HFFc6 (cell line): ENCODE data around the gene KCNMA1. TPM values are rescaled to one million over a fixed set of nuclear protein-coding genes. Genes with fewer than 3 reads are reported as not detected.

Source experiments
- DNase-seq: peaks from one replicate; pipeline ENCODE4 v3.0.0-alpha.2; 2018
- H3K27ac Mint-ChIP-seq: 2 replicates; pipeline ENCODE4 v1.8.0; 2020; ENCODE audit warnings: mild to moderate bottlenecking, mixed read lengths
- H3K27me3 Mint-ChIP-seq: 2 replicates; pipeline ENCODE4 v1.8.0; 2021; ENCODE audit warnings: mild to moderate bottlenecking, moderate library complexity, mixed read lengths; ENCODE audit not compliant: insufficient read depth
- H3K36me3 Mint-ChIP-seq: 2 replicates; pipeline ENCODE4 v1.8.0; 2021; ENCODE audit warnings: low read depth, mixed read lengths
- H3K4me1 Mint-ChIP-seq: 2 replicates; pipeline ENCODE4 v1.8.0; 2020; ENCODE audit warnings: low read depth, mixed read lengths
- H3K4me3 Mint-ChIP-seq: 2 replicates; pipeline ENCODE4 v1.8.0; 2020; ENCODE audit warnings: mild to moderate bottlenecking, moderate library complexity, mixed read lengths
- H3K9me3 Mint-ChIP-seq: 2 replicates; pipeline ENCODE4 v1.8.0; 2020; ENCODE audit warnings: mild to moderate bottlenecking, mixed read lengths
- CTCF ChIP-seq: fragments of 200-600 bp; sonication (generic); IDR thresholded peaks from 2 replicates; pipeline ENCODE4 v1.5.0; 2021; ENCODE audit warnings: antibody characterized with exemption, mild to moderate bottlenecking
- total RNA-seq, 6 experiments: library from RNA; stranded (reverse); fragmentation: NEBNext Ultra II Directional; extraction: Animal tissue kit (Norgen Biotek cat#: 25700); gene quantifications; 2 replicates in 1 of 6; 3 replicates in 5 of 6; pipeline ENCODE4 v1.2.3, GENCODE V29; 2021

Gene KCNMA1
- total RNA-seq, 6 experiments from 2014 or later = 87.1 to 191 (median 93.5) TPM

DNA sequence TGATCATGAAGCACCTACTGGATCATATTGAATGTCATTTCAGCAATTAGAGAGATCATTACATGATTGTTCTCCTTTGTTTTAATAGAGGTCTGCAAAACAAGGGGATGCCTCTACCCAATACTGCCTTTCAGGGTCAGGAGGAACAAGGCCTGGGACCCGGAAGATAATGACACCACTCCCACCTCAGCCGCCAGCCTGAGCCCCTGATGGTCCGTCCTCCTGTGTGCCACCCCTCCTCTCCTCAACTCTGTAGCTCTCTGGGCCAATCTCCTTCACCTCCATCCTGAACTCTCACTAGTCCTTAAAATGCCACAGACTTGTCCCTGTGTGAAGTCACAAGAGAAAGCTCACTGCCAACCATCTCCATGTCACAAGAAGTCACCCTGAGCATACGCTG, 38.0 kb downstream of the KCNMA1 start:
- Mint-ChIP-seq H3K27ac (no peak overlapping the region), H3K27me3 (peaks cover 1% of the 10 kb centered on the region; the same call in 1 of the 2 replicates), H3K9me3 (no peaks in the 10 kb centered on the region), H3K4me1 (peaks cover 72% of the 10 kb centered on the region), H3K4me3 (no peak overlapping the region), H3K36me3 (peaks cover 8% of the 10 kb centered on the region; the same call in 1 of the 2 replicates)
- TF ChIP-seq CTCF = no peak
- DNase-seq = no peak

GRCh38 chr10:77598606-77599005, 39.0 kb downstream of the KCNMA1 start:
- Mint-ChIP-seq H3K4me1 (peaks cover 72% of the 10 kb centered on the region), H3K27ac (no peak overlapping the region), H3K4me3 (no peak overlapping the region), H3K9me3 (no peaks in the 10 kb centered on the region), H3K27me3 (peaks cover 1% of the 10 kb centered on the region; the same call in 1 of the 2 replicates), H3K36me3 (peaks cover 8% of the 10 kb centered on the region; the same call in 1 of the 2 replicates)
- no peak for TF ChIP-seq CTCF
- DNase-seq = no peak

GRCh38 chr10:77597560-77597959, 40.0 kb downstream of the KCNMA1 start:
- peaks cover 1% of the 10 kb centered on the region; the same call in 1 of the 2 replicates for H3K27me3 Mint-ChIP-seq
- DNase-seq = no peak
- no peak overlapping the region for H3K27ac Mint-ChIP-seq
- peaks cover 72% of the 10 kb centered on the region for H3K4me1 Mint-ChIP-seq
- no peak for TF ChIP-seq CTCF
- no peaks in the 10 kb centered on the region for H3K9me3 Mint-ChIP-seq
- H3K36me3 Mint-ChIP-seq = peaks cover 8% of the 10 kb centered on the region; the same call in 1 of the 2 replicates
- no peak overlapping the region for H3K4me3 Mint-ChIP-seq

- peak overlapping the region; percentile 89 for H3K27ac Mint-ChIP-seq
- H3K27me3 Mint-ChIP-seq = no peaks in the 10 kb centered on the region
- peaks cover 6% of the 10 kb centered on the region for H3K36me3 Mint-ChIP-seq
- no peaks in the 10 kb centered on the region for H3K9me3 Mint-ChIP-seq
- TF ChIP-seq CTCF = no peak
- no peak for DNase-seq
- H3K4me1 Mint-ChIP-seq = peaks cover 64% of the 10 kb centered on the region
- H3K4me3 Mint-ChIP-seq = no peak overlapping the region
These were observed 43.2 kb downstream of the KCNMA1 start for GRCh38 chr10:77594471-77594783.

DNA sequence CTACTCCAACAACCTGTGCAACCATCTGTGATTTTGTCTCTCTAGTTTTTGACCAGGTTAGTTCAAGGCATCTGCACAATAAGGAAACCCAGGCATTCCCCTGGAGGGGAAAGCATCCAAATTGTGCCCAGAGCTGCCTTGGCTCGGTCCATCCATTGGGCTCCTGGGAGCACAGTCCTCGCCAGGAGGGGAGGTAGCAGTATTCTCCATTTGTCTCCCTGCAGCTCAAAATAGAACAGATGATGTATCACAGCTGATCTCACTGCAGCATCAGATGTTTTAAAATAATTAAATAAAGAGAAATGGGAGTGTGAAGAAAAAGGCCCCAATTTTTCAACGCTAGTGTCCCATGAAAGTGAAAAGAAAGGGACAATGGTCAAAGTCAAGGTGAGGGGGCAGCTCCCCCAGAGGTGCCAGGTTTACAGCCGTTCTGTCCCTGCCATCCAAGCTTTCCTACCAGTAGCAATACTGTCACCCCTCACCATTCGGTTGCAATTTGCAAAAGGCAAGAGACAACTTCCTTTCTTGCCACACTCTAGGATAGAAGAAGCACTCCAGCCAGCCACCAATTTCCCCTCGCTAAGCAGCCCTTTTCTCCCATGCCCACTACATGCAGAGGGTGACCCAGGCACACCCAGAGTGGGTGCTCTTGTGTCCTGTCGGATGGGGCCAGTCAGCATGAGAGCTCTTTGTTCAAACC, 43.7 kb downstream of the KCNMA1 start:
- H3K36me3 Mint-ChIP-seq = peaks cover 9% of the 10 kb centered on the region
- peak overlapping the region; percentile 89 for H3K27ac Mint-ChIP-seq
- H3K4me3 Mint-ChIP-seq = no peak overlapping the region
- no peaks in the 10 kb centered on the region for H3K9me3 Mint-ChIP-seq
- peaks cover 60% of the 10 kb centered on the region for H3K4me1 Mint-ChIP-seq
- DNase-seq = no peak
- H3K27me3 Mint-ChIP-seq = no peaks in the 10 kb centered on the region
- no peak for TF ChIP-seq CTCF
